ENCODE measurements around the gene NSD2.

NSD2 gene

DNA sequence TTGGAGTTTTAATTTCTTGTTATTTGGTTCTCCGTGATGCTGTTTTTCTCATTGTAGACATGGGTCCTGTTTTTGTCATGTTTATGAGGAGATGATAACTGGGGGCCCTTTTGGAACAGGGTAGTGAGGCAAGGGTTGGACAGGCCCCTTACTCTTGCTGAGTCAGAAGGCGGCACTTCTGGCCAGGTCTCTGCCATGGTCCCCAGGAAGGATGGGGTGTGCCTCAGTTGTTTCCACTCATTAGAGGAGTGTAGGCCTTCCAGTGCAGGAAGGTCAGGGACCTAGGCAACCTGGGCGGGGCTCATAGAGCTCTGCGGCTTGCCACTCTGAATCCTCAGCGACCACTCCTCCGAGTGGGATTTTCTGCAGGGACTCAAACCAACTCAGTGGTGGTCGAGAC, 69.4 kb downstream of the NSD2 start:
- TF ChIP-seq, protein P1, sequence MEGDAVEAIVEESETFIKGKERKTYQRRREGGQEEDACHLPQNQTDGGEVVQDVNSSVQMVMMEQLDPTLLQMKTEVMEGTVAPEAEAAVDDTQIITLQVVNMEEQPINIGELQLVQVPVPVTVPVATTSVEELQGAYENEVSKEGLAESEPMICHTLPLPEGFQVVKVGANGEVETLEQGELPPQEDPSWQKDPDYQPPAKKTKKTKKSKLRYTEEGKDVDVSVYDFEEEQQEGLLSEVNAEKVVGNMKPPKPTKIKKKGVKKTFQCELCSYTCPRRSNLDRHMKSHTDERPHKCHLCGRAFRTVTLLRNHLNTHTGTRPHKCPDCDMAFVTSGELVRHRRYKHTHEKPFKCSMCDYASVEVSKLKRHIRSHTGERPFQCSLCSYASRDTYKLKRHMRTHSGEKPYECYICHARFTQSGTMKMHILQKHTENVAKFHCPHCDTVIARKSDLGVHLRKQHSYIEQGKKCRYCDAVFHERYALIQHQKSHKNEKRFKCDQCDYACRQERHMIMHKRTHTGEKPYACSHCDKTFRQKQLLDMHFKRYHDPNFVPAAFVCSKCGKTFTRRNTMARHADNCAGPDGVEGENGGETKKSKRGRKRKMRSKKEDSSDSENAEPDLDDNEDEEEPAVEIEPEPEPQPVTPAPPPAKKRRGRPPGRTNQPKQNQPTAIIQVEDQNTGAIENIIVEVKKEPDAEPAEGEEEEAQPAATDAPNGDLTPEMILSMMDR (conservative IDR thresholded peaks at IDR 0.05; ENCODE audit: low read depth, low read length), result no peak
- no peak for DNase-seq (ENCODE audit: low read depth)
- H3K4me3 ChIP-seq (ENCODE audit: low read length), result no peak overlapping the region

DNA sequence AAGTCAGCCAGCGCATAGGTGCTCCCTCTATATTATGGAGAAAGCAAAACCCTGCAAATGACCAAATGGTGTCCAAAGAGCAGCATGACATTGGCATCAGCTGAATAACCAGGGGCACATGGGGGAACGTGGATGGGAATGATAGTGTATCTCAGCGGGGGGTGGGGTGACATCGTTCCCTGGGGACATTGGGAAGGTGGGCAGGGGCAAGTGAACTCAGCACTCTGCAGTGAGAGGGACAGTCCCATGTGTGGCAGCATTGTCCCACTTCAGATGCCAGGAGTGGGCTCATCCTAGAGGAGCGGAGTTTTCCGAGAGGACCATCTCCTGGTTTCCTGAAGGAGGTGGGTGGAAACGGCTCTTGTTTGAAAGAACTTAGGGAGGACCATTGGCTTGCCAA, 72.7 kb downstream of the NSD2 start:
- no peak overlapping the region for H3K4me3 ChIP-seq (ENCODE audit: low read length)
- no peak for DNase-seq (ENCODE audit: low read depth)
- TF ChIP-seq, protein P1 (conservative IDR thresholded peaks at IDR 0.05; ENCODE audit: low read depth, low read length), result no peak

DNA sequence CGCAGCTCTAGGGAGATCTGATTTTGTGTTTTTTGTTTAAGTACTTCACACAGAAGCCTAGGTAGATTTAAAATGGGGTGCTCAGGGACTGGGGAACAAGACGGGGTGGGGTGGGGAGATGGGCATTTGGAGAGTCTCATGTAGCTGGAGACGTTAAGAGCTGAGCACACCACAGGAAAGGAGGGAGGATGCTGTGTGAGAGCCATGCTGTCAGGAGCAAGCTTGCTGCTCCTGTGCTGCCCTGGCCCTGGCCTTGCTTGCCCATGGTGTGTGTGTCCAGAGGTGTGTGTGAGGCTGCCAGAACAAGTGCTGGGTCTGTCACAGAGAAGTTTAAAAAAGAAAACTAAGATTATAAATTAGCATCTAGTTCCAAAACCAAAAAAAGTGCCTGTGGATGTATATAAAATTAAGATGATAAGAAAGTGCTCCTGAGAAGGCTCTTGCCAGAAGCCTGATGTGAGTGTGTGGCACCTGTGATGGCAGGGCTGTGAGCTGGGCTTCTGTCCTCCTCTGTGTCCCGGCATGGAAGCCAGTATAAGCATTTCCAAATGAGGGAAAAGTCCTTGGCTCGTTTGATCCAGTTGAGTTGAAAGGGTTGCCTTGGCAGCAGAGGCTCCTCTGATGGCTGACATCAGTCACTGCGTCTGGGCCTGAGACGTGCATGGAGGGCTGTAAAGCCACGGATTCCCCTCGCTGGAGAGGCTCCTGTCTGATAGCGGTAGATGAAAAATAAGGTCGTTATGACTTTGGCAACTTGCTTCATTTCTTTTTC, 74.1 kb downstream of the NSD2 start:
- TF ChIP-seq, protein P1 (conservative IDR thresholded peaks at IDR 0.05; ENCODE audit: low read depth, low read length), result no peak
- no peak overlapping the region for H3K4me3 ChIP-seq (ENCODE audit: low read length)
- no peak for DNase-seq (ENCODE audit: low read depth)

DNA sequence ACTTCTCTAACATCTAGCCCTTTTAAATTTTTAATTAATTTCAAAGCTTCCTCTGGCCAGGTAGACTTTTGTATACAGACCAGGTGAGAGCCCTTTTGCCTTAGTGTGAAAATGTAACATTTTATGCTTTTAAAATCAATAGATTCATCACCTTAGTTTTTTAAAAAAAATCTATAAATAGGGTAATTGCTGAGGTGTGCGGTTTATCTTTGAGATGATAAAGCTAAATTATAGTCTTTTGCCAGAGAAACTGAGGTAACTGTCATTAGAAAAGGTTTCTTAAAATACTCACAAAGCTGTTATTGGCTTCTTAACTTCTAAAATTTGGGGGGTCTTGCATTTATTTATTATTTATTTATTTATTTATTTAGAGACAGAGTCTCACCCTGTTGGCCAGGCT, 74.7 kb downstream of the NSD2 start:
- TF ChIP-seq, protein P1 (conservative IDR thresholded peaks at IDR 0.05; ENCODE audit: low read depth, low read length), result no peak
- no peak overlapping the region for H3K4me3 ChIP-seq (ENCODE audit: low read length)

DNA sequence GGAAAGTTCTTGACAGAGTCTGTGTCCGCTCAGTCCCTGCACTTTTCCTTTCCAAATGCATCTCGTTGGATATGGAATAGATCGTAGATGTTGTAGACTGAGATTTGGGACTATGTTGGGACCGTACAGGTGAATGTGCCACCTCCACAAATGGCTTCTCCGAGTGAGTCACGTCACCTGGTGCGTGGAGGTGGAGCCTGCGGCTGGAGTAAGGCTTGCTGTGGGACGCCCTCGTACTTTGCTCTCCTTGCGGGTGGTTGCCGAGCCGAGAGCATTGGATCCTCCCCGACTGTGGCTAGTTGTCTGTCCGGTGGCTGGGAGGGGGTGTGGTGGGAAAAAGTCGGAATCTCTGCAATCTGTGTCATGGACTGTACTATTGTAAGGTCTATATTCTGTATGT, 77.0 kb downstream of the NSD2 start:
- DNase-seq (ENCODE audit: low read depth), result no peak
- TF ChIP-seq, protein P1 (conservative IDR thresholded peaks at IDR 0.05; ENCODE audit: low read depth, low read length), result no peak
- H3K4me3 ChIP-seq (ENCODE audit: low read length), result no peak overlapping the region

More for the DNA sequence above, 74.7 kb downstream of the NSD2 start:
- DNase-seq (ENCODE audit: low read depth), result no peak

DNA sequence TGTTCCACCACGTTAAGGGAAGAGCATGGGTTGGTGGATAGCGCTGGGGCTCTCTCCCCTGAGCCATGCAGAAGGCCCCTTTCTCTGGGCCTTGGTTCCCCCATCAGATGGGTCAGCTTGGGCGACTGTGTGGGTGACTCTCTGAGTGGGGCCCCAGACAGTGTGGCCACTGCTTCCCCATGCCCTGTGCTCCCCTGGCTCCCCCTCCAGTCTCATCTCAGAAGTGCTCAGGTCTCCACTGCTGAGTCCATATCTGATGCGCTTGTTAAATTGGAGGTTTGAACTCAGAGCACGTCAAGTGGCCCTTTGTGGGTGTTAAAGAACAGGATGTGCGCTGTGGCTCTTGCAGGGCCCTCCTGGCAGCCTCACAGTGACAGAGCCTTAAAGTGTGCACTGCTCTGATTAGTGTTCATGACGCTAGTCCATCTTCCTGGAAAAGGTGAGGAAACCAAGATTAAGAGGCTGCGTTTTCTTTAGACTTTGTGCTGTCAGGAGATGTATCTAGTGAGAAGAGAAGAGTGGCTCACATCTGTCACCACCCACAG, 77.8 kb downstream of the NSD2 start:
- DNase-seq (ENCODE audit: low read depth), result no peak
- TF ChIP-seq, protein P1 (conservative IDR thresholded peaks at IDR 0.05; ENCODE audit: low read depth, low read length), result no peak
- no peak overlapping the region for H3K4me3 ChIP-seq (ENCODE audit: low read length)

DNA sequence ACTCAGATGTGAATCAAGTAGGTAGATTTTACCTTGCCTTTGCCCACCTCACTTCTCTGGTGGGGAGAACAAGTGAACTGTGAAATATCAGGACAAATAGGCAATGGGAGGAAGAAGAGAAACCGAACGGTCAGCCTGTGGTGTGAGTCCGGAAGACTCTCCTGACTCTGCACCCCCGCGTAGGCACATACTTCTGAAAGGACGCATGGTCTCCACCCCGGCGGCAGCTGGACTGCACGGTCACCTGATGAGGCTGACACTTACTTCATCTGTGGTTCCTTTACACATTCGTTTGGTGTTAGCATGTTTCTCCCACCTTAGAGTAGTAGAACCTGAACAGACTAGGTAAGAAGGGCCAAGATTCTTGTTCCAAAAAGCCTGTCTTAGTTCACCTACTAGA, 79.2 kb downstream of the NSD2 start:
- TF ChIP-seq, protein P1 (conservative IDR thresholded peaks at IDR 0.05; ENCODE audit: low read depth, low read length), result no peak
- DNase-seq (ENCODE audit: low read depth), result no peak
- H3K4me3 ChIP-seq (ENCODE audit: low read length), result no peak overlapping the region

Measured in retinal pigment epithelial cell (primary cell).